ENCODE results near the gene ZFYVE21. TPM values are rescaled to one million over a fixed set of nuclear protein-coding genes. Genes with fewer than 3 reads are reported as not detected.

Gene ZFYVE21
- total RNA-seq, 1 donor, result 36.9 TPM

- peak; percentile 37 for DNase-seq (ENCODE audit: insufficient read length, low spot score, missing footprints)
- Histone ChIP-seq H3K27me3 (ENCODE audit: insufficient read depth, low read length) (no peaks in the 10 kb centered on the region), H3K27ac (ENCODE audit: low read depth, low read length) (no peak overlapping the region), H2AFZ (ENCODE audit: low read length) (no peak overlapping the region), H3K9me3 (ENCODE audit: low read depth, low read length) (no peaks in the 10 kb centered on the region), H4K20me1 (ENCODE audit: insufficient read depth, low read length) (no peaks in the 10 kb centered on the region), H3K36me3 (ENCODE audit: insufficient read depth, low read length) (peaks cover 4% of the 10 kb centered on the region), H3K4me3 (ENCODE audit: insufficient read depth, low read length) (no peak overlapping the region), H3K4me2 (ENCODE audit: insufficient read depth, low read length) (no peak overlapping the region), H3K79me2 (ENCODE audit: insufficient read depth, low read length) (no peaks in the 10 kb centered on the region), H3K4me1 (ENCODE audit: insufficient read depth, low read length) (no peaks in the 10 kb centered on the region)
- TF ChIP-seq, protein P1, sequence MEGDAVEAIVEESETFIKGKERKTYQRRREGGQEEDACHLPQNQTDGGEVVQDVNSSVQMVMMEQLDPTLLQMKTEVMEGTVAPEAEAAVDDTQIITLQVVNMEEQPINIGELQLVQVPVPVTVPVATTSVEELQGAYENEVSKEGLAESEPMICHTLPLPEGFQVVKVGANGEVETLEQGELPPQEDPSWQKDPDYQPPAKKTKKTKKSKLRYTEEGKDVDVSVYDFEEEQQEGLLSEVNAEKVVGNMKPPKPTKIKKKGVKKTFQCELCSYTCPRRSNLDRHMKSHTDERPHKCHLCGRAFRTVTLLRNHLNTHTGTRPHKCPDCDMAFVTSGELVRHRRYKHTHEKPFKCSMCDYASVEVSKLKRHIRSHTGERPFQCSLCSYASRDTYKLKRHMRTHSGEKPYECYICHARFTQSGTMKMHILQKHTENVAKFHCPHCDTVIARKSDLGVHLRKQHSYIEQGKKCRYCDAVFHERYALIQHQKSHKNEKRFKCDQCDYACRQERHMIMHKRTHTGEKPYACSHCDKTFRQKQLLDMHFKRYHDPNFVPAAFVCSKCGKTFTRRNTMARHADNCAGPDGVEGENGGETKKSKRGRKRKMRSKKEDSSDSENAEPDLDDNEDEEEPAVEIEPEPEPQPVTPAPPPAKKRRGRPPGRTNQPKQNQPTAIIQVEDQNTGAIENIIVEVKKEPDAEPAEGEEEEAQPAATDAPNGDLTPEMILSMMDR (IDR thresholded peaks at IDR 0.05; ENCODE audit: extremely low read depth, low read depth, low read length), result no peak
These were observed 23.3 kb downstream of the ZFYVE21 start for GRCh38 chr14:103738701-103739451.

- DNase-seq (ENCODE audit: insufficient read length, low spot score, missing footprints), result peak; percentile 47
- Histone ChIP-seq H3K9me3 (ENCODE audit: low read depth, low read length) (no peaks in the 10 kb centered on the region), H3K79me2 (ENCODE audit: insufficient read depth, low read length) (no peaks in the 10 kb centered on the region), H3K36me3 (ENCODE audit: insufficient read depth, low read length) (peaks cover 3% of the 10 kb centered on the region), H3K4me3 (ENCODE audit: insufficient read depth, low read length) (no peak overlapping the region), H2AFZ (ENCODE audit: low read length) (no peak overlapping the region), H3K4me1 (ENCODE audit: insufficient read depth, low read length) (no peaks in the 10 kb centered on the region), H3K27ac (ENCODE audit: low read depth, low read length) (no peak overlapping the region), H4K20me1 (ENCODE audit: insufficient read depth, low read length) (no peaks in the 10 kb centered on the region), H3K4me2 (ENCODE audit: insufficient read depth, low read length) (no peak overlapping the region), H3K27me3 (ENCODE audit: insufficient read depth, low read length) (no peaks in the 10 kb centered on the region)
- TF ChIP-seq, protein P1 (IDR thresholded peaks at IDR 0.05; ENCODE audit: extremely low read depth, low read depth, low read length), result no peak
These were observed 23.8 kb downstream of the ZFYVE21 start for GRCh38 chr14:103739466-103739792.

DNA sequence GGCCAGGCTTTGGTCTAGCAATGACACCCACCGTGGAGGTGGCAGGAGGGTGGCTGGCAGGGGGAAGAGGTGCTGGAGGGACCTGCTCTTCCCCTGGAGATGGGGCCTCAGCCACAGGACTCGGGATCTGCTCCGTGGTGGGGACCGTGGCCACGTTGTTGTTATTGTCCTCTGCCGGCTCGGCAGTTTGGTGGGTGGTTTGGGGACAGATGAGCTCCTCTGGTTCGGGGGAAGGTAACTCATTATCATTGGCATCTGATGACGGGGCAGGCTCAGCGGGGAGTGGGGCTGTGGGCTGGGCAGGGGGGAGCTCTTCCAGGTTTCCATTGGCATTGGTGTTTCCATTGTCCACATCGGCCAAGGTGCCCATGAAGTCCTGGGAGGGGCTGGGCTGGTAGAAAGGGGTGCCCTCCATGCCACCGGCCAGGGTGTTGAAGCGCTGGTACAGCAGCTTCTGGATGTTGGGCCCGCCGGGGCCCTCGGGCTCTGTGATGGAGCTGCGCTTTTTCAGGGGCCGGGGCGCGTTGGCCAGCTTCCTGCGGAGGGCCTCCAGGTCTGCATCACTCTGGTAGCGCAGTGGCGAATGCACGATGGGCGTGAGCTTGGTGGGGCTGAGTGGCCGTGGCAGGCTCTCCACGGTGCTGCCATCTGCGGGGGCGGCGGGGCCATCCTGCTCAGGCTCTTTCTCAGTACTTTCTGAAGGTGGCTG, 24.3 kb downstream of the ZFYVE21 start:
- no peak overlapping the region for H3K27ac ChIP-seq (ENCODE audit: low read depth, low read length)
- no peak overlapping the region for H3K4me3 ChIP-seq (ENCODE audit: insufficient read depth, low read length)

More for the DNA sequence above, 24.3 kb downstream of the ZFYVE21 start:
- H2AFZ ChIP-seq (ENCODE audit: low read length), result no peak overlapping the region
- TF ChIP-seq, protein P1 (IDR thresholded peaks at IDR 0.05; ENCODE audit: extremely low read depth, low read depth, low read length), result no peak
- H4K20me1 ChIP-seq (ENCODE audit: insufficient read depth, low read length), result no peaks in the 10 kb centered on the region
- H3K4me2 ChIP-seq (ENCODE audit: insufficient read depth, low read length), result no peak overlapping the region
- DNase-seq (ENCODE audit: insufficient read length, low spot score, missing footprints), result peak; percentile 37
- no peaks in the 10 kb centered on the region for H3K9me3 ChIP-seq (ENCODE audit: low read depth, low read length)
- H3K36me3 ChIP-seq (ENCODE audit: insufficient read depth, low read length), result peaks cover 3% of the 10 kb centered on the region
- no peaks in the 10 kb centered on the region for H3K79me2 ChIP-seq (ENCODE audit: insufficient read depth, low read length)
- no peaks in the 10 kb centered on the region for H3K27me3 ChIP-seq (ENCODE audit: insufficient read depth, low read length)
- no peaks in the 10 kb centered on the region for H3K4me1 ChIP-seq (ENCODE audit: insufficient read depth, low read length)
